Measurements from ENCODE around the gene BAX. TPM values are rescaled to one million over a fixed set of nuclear protein-coding genes. Genes with fewer than 3 reads are reported as not detected.

BAX gene
- total and polyA plus RNA-seq, 4 donors, result 10.5 to 27.0 (median 14.8) TPM

DNA sequence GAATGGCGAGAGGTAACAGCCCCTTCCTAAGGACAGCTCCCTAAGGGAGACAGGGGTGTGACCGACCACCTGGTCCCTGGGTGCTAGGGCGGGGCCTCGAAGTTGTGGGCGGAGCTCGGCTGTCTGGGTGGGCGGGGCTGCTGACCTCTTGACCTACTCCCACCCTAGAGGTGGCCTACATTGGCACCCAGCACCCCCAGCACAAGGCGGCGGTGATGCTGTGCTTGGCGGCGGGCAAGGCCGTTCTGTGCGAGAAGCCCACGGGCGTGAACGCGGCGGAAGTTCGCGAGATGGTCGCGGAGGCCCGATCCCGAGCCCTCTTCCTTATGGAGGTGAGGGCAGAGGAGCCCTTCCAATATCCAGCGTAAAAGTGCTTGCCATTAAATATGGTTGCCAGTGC is 18.8 kb upstream of the BAX start:
- Histone ChIP-seq H3K9ac (ENCODE audit: low read depth in 1 of 2, low read length in 2 of 2) (no peak overlapping the region), H3K4me3 (ENCODE audit: low read depth in 1 of 3, low read length in 3 of 3) (no peak overlapping the region), H3K4me1 (ENCODE audit: control insufficient read depth in 4 of 4, insufficient read depth in 4 of 4, low read length in 3 of 4) (peaks cover 0 to 9% (median 2%) of the 10 kb centered on the region in 4 donors), H3K36me3 (ENCODE audit: control insufficient read depth in 4 of 4, insufficient read depth in 3 of 4, low read depth in 1 of 4, low read length in 3 of 4) (no peaks in the 10 kb centered on the region), H3K9me3 (ENCODE audit: control insufficient read depth in 4 of 4, low read length in 3 of 4) (no peaks in the 10 kb centered on the region), H3K27me3 (ENCODE audit: control insufficient read depth in 4 of 4, insufficient read depth in 4 of 4, low read length in 3 of 4) (peaks cover 0 to 5% (median 0%) of the 10 kb centered on the region in 4 donors), H3K27ac (ENCODE audit: low read depth in 1 of 2, low read length in 2 of 2) (no peak overlapping the region)
- no peak for DNase-seq (ENCODE audit: low spot score)
- TF ChIP-seq YY1 (IDR thresholded peaks at IDR 0.05), result no peak
- TF ChIP-seq, protein P1, sequence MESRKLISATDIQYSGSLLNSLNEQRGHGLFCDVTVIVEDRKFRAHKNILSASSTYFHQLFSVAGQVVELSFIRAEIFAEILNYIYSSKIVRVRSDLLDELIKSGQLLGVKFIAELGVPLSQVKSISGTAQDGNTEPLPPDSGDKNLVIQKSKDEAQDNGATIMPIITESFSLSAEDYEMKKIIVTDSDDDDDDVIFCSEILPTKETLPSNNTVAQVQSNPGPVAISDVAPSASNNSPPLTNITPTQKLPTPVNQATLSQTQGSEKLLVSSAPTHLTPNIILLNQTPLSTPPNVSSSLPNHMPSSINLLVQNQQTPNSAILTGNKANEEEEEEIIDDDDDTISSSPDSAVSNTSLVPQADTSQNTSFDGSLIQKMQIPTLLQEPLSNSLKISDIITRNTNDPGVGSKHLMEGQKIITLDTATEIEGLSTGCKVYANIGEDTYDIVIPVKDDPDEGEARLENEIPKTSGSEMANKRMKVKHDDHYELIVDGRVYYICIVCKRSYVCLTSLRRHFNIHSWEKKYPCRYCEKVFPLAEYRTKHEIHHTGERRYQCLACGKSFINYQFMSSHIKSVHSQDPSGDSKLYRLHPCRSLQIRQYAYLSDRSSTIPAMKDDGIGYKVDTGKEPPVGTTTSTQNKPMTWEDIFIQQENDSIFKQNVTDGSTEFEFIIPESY (IDR thresholded peaks at IDR 0.05), result no peak
- TF ChIP-seq SP1 (IDR thresholded peaks at IDR 0.05), result no peak
- no peak for TF ChIP-seq FOXA1 (IDR thresholded peaks at IDR 0.05)
- no peak for TF ChIP-seq FOXA2 (IDR thresholded peaks at IDR 0.05)
- TF ChIP-seq MAX (IDR thresholded peaks at IDR 0.05), result no peak
- WGBS, result 95% methylated on average over 25 of the region's 25 CpGs

GRCh38 chr19:48938256-48938655 is 16.4 kb upstream of the BAX start:
- no peak for DNase-seq (ENCODE audit: low spot score)
- no peak overlapping the region for H3K27ac ChIP-seq (ENCODE audit: low read depth in 1 of 2, low read length in 2 of 2)
- TF ChIP-seq FOXA2 (IDR thresholded peaks at IDR 0.05), result no peak
- no peak for TF ChIP-seq RAD21 (IDR thresholded peaks at IDR 0.05)
- no peak for TF ChIP-seq GABPA (IDR thresholded peaks at IDR 0.05 in 1 of 2, conservative IDR thresholded peaks at IDR 0.05 in 1 of 2)
- TF ChIP-seq CTCF (IDR thresholded peaks at IDR 0.05; ENCODE audit: low read depth, low read length, missing input control), result no peak
- TF ChIP-seq SP1 (IDR thresholded peaks at IDR 0.05), result no peak
- TF ChIP-seq REST (IDR thresholded peaks at IDR 0.05), result no peak
- no peak for TF ChIP-seq MAX (IDR thresholded peaks at IDR 0.05)
- no peak for TF ChIP-seq HNF4G (IDR thresholded peaks at IDR 0.05)
- TF ChIP-seq ATF3 (IDR thresholded peaks at IDR 0.05), result no peak
- TF ChIP-seq, protein P1 (IDR thresholded peaks at IDR 0.05), result no peak
- no peak for TF ChIP-seq JUND (IDR thresholded peaks at IDR 0.05)
- no peak for TF ChIP-seq NR2F2 (IDR thresholded peaks at IDR 0.05)
- TF ChIP-seq FOXA1 (IDR thresholded peaks at IDR 0.05), result no peak
- TF ChIP-seq EGR1 (IDR thresholded peaks at IDR 0.05; ENCODE audit: low read depth in 2 of 2), result no peak
- no peak for TF ChIP-seq HNF4A (conservative IDR thresholded peaks at IDR 0.05)
- TF ChIP-seq TAF1 (conservative IDR thresholded peaks at IDR 0.05), result no peak
- no peak for TF ChIP-seq RXRA (IDR thresholded peaks at IDR 0.05)
- no peak for TF ChIP-seq YY1 (IDR thresholded peaks at IDR 0.05)
- no peak overlapping the region for H3K4me3 ChIP-seq (ENCODE audit: low read depth in 1 of 3, low read length in 3 of 3)
- no peaks in the 10 kb centered on the region for H3K36me3 ChIP-seq (ENCODE audit: control insufficient read depth in 4 of 4, insufficient read depth in 3 of 4, low read depth in 1 of 4, low read length in 3 of 4)
- no peaks in the 10 kb centered on the region for H3K9me3 ChIP-seq (ENCODE audit: control insufficient read depth in 4 of 4, low read length in 3 of 4)
- H3K27me3 ChIP-seq (ENCODE audit: control insufficient read depth in 4 of 4, insufficient read depth in 4 of 4, low read length in 3 of 4), result peaks cover 0 to 5% (median 0%) of the 10 kb centered on the region in 4 donors
- H3K4me1 ChIP-seq (ENCODE audit: control insufficient read depth in 4 of 4, insufficient read depth in 4 of 4, low read length in 3 of 4), result peaks cover 0 to 7% (median 2%) of the 10 kb centered on the region in 4 donors
- H3K9ac ChIP-seq (ENCODE audit: low read depth in 1 of 2, low read length in 2 of 2), result no peak overlapping the region
- WGBS, result 91% methylated on average over 7 of the region's 7 CpGs

All from liver (tissue), 9 donors.